ENCODE measurements around the gene SLC44A5.
"Not testable (repeated sequence)": the region's sequence is repeated elsewhere in the genome, so short reads cannot be mapped to it uniquely, and the experiment has no call there.

Gene SLC44A5

DNA sequence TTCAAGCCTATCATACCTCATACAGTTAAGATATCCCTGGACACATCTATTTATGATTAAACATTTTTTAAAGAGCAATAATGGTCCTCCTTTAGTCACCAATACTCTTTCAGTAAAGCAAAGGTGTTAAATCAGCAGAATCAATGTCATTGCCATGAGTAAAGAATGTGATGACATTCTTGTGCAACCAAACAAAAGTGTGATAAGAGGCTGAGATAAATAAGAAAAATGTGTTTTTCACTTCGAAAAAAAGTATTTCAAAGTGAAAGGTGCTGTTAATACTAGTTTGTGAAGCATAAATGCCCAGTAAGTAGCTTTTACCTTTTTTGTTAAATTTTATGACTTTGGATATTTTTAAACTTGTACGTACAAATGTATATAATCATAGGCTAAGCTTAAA, 8.4 kb downstream of the SLC44A5 start:
- H3K4me2 ChIP-seq (ENCODE audit: low read length) = no peak overlapping the region
- H3K9ac ChIP-seq (ENCODE audit: low read length) = no peak overlapping the region

DNA sequence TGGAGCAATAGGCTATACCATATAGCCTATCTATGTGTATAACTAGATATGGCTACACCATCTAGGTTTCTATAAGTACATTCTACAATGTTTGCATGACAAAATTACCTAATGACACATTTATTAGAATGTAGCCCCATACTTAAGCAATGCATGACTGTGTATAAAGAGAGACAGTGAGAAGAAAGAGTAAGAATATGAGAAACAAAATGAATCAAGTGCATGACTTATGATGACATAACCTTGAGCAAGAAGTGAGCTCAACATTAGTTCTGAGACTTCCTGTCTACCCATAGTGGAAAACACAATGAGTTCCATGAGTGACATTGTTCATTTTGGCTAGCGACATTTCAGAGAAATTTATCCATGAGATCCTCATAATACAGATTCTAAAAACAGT, 10.1 kb downstream of the SLC44A5 start:
- Histone ChIP-seq H4K20me1 (ENCODE audit: insufficient read depth, low read length) (no peaks in the 10 kb centered on the region), H3K9ac (ENCODE audit: low read length) (no peak overlapping the region), H3K27me3 (ENCODE audit: low read depth, low read length) (no peaks in the 10 kb centered on the region), H3K4me3 (ENCODE audit: low read length) (no peak overlapping the region), H3K4me2 (ENCODE audit: low read length) (no peak overlapping the region), H3K36me3 (replicated peaks; ENCODE audit: low read depth, low read length) (no peaks in the 10 kb centered on the region), H2AFZ (ENCODE audit: low read depth, low read length) (no peak overlapping the region), H3K4me1 (ENCODE audit: low read length) (no peaks in the 10 kb centered on the region), H3K9me3 (ENCODE audit: insufficient read depth, low read length) (no peaks in the 10 kb centered on the region), H3K79me2 (ENCODE audit: low read length) (no peaks in the 10 kb centered on the region), H3K27ac (ENCODE audit: low read length) (no peak overlapping the region)
- TF ChIP-seq, protein P1, sequence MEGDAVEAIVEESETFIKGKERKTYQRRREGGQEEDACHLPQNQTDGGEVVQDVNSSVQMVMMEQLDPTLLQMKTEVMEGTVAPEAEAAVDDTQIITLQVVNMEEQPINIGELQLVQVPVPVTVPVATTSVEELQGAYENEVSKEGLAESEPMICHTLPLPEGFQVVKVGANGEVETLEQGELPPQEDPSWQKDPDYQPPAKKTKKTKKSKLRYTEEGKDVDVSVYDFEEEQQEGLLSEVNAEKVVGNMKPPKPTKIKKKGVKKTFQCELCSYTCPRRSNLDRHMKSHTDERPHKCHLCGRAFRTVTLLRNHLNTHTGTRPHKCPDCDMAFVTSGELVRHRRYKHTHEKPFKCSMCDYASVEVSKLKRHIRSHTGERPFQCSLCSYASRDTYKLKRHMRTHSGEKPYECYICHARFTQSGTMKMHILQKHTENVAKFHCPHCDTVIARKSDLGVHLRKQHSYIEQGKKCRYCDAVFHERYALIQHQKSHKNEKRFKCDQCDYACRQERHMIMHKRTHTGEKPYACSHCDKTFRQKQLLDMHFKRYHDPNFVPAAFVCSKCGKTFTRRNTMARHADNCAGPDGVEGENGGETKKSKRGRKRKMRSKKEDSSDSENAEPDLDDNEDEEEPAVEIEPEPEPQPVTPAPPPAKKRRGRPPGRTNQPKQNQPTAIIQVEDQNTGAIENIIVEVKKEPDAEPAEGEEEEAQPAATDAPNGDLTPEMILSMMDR (IDR thresholded peaks at IDR 0.05; ENCODE audit: low read depth, low read length) = no peak
- TF ChIP-seq EZH2phosphoT487 (IDR thresholded peaks at IDR 0.05; ENCODE audit: low read depth) = no peak

More for the DNA sequence above, 8.4 kb downstream of the SLC44A5 start:
- no peak overlapping the region for H3K27ac ChIP-seq (ENCODE audit: low read length)
- TF ChIP-seq EZH2phosphoT487 (IDR thresholded peaks at IDR 0.05; ENCODE audit: low read depth) = no peak
- TF ChIP-seq, protein P1 (IDR thresholded peaks at IDR 0.05; ENCODE audit: low read depth, low read length) = no peak
- no peaks in the 10 kb centered on the region for H3K9me3 ChIP-seq (ENCODE audit: insufficient read depth, low read length)
- H3K79me2 ChIP-seq (ENCODE audit: low read length) = no peaks in the 10 kb centered on the region
- no peaks in the 10 kb centered on the region for H3K36me3 ChIP-seq (replicated peaks; ENCODE audit: low read depth, low read length)
- no peaks in the 10 kb centered on the region for H3K27me3 ChIP-seq (ENCODE audit: low read depth, low read length)
- no peak overlapping the region for H2AFZ ChIP-seq (ENCODE audit: low read depth, low read length)
- H3K4me1 ChIP-seq (ENCODE audit: low read length) = no peaks in the 10 kb centered on the region
- no peak overlapping the region for H3K4me3 ChIP-seq (ENCODE audit: low read length)
- H4K20me1 ChIP-seq (ENCODE audit: insufficient read depth, low read length) = no peaks in the 10 kb centered on the region

DNA sequence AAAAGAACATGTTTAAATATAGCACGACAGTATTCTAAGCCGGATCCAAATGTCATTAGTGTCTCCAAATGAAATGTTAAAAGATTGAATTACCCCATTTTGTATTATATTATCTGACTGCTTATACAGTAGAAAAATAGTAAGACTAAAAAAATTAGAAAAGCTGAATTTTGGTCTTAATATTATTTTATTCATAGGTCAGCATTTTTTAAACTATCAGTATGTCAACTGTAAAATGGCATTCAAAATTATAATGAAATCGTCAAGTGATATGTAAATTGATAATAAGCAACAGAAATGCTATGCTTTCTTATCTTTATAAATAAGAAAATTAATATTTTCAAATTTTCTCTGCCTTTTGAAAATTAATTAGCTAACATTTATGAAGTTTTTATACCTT, 16.6 kb downstream of the SLC44A5 start:
- Histone ChIP-seq H3K36me3 (replicated peaks; ENCODE audit: low read depth, low read length) (no peaks in the 10 kb centered on the region), H2AFZ (ENCODE audit: low read depth, low read length) (no peak overlapping the region), H3K79me2 (ENCODE audit: low read length) (no peaks in the 10 kb centered on the region), H3K27me3 (ENCODE audit: low read depth, low read length) (no peaks in the 10 kb centered on the region), H3K9me3 (ENCODE audit: insufficient read depth, low read length) (no peaks in the 10 kb centered on the region), H4K20me1 (ENCODE audit: insufficient read depth, low read length) (no peaks in the 10 kb centered on the region), H3K27ac (ENCODE audit: low read length) (no peak overlapping the region), H3K4me1 (ENCODE audit: low read length) (no peaks in the 10 kb centered on the region), H3K9ac (ENCODE audit: low read length) (no peak overlapping the region), H3K4me3 (ENCODE audit: low read length) (no peak overlapping the region), H3K4me2 (ENCODE audit: low read length) (no peak overlapping the region)
- no peak for TF ChIP-seq EZH2phosphoT487 (IDR thresholded peaks at IDR 0.05; ENCODE audit: low read depth)
- TF ChIP-seq, protein P1 (IDR thresholded peaks at IDR 0.05; ENCODE audit: low read depth, low read length) = no peak

DNA sequence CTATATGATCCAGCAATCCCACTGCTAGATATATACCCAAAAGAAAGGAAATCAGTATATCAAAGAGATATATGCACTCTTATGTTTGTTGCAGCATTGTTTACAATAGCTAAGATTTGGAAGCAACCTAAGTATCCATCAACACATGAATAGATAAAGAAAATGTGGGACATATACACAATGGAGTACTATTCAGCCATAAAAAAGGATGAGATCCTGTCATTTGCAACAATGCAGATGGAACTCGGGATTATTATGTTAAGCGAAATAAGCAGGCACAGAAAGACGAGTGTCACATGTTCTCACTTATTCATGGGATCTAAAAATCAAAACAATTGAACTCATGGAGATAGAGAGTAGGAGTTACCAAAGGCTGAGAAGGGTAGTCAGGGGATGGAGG, 17.5 kb downstream of the SLC44A5 start:
- H3K9ac ChIP-seq (ENCODE audit: low read length); H3K9me3 ChIP-seq (ENCODE audit: insufficient read depth, low read length); H3K27me3 ChIP-seq (ENCODE audit: low read depth, low read length); H3K4me3 ChIP-seq (ENCODE audit: low read length); H3K36me3 ChIP-seq (replicated peaks; ENCODE audit: low read depth, low read length); H3K27ac ChIP-seq (ENCODE audit: low read length); H3K4me2 ChIP-seq (ENCODE audit: low read length); H3K4me1 ChIP-seq (ENCODE audit: low read length); H4K20me1 ChIP-seq (ENCODE audit: insufficient read depth, low read length); H2AFZ ChIP-seq (ENCODE audit: low read depth, low read length); H3K79me2 ChIP-seq (ENCODE audit: low read length): not testable (repeated sequence)

DNA sequence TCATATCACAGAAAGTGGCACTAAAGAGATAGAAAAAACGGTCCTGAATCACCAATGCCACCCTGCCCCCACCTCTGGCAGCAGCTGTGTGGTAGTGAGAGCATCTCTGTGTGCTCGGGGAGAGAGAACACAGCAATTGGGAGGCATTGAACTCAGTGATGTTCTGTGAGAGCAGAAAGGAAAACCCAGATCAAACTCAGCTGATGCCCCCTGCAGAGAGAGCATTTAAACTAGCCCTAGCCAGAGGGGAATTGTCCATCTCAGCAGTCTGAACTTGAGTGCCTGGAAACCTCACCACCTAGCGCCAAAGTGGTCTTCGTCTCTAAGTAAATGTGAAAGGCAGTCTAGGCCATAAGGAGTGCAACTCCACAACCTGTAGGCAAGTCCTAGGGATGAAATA, 21.3 kb downstream of the SLC44A5 start:
- no peak overlapping the region for H3K4me2 ChIP-seq (ENCODE audit: low read length)
- no peak for TF ChIP-seq EZH2phosphoT487 (IDR thresholded peaks at IDR 0.05; ENCODE audit: low read depth)
- TF ChIP-seq, protein P1 (IDR thresholded peaks at IDR 0.05; ENCODE audit: low read depth, low read length) = no peak

More for the DNA sequence above, 21.3 kb downstream of the SLC44A5 start:
- no peaks in the 10 kb centered on the region for H3K4me1 ChIP-seq (ENCODE audit: low read length)
- no peaks in the 10 kb centered on the region for H3K9me3 ChIP-seq (ENCODE audit: insufficient read depth, low read length)
- no peaks in the 10 kb centered on the region for H3K27me3 ChIP-seq (ENCODE audit: low read depth, low read length)
- no peaks in the 10 kb centered on the region for H4K20me1 ChIP-seq (ENCODE audit: insufficient read depth, low read length)
- H2AFZ ChIP-seq (ENCODE audit: low read depth, low read length) = no peak overlapping the region
- no peak overlapping the region for H3K4me3 ChIP-seq (ENCODE audit: low read length)
- no peaks in the 10 kb centered on the region for H3K79me2 ChIP-seq (ENCODE audit: low read length)
- no peak overlapping the region for H3K27ac ChIP-seq (ENCODE audit: low read length)
- H3K36me3 ChIP-seq (replicated peaks; ENCODE audit: low read depth, low read length) = no peaks in the 10 kb centered on the region
- no peak overlapping the region for H3K9ac ChIP-seq (ENCODE audit: low read length)
